Measurements from ENCODE around the gene ATP9B.

Gene ATP9B

GRCh38 chr18:79413901-79414300 lies 344.7 kb downstream of the ATP9B start:
- TF ChIP-seq CTCF (IDR thresholded peaks at IDR 0.05; ENCODE audit: low read depth, low read length) = no peak

GRCh38 chr18:79416022-79416676 lies 347.0 kb downstream of the ATP9B start:
- H3K4me3 ChIP-seq (ENCODE audit: low read depth, low read length) = no peak overlapping the region
- no peak for TF ChIP-seq CTCF (IDR thresholded peaks at IDR 0.05; ENCODE audit: low read depth, low read length)

More at GRCh38 chr18:79413901-79414300, 344.7 kb downstream of the ATP9B start:
- no peak overlapping the region for H3K4me3 ChIP-seq (ENCODE audit: low read depth, low read length)

GRCh38 chr18:79416677-79417052 lies 347.5 kb downstream of the ATP9B start:
- no peak for TF ChIP-seq CTCF (IDR thresholded peaks at IDR 0.05; ENCODE audit: low read depth, low read length)
- H3K4me3 ChIP-seq (ENCODE audit: low read depth, low read length) = no peak overlapping the region

- H3K4me3 ChIP-seq (ENCODE audit: low read depth, low read length) = no peak overlapping the region
- TF ChIP-seq CTCF (IDR thresholded peaks at IDR 0.05; ENCODE audit: low read depth, low read length) = no peak
Measured at GRCh38 chr18:79418236-79418635, 349.0 kb downstream of the ATP9B start.

- H3K4me3 ChIP-seq (ENCODE audit: low read depth, low read length) = no peak overlapping the region
- no peak for TF ChIP-seq CTCF (IDR thresholded peaks at IDR 0.05; ENCODE audit: low read depth, low read length)
Measured at GRCh38 chr18:79418642-79419041, 349.4 kb downstream of the ATP9B start.

- no peak for TF ChIP-seq CTCF (IDR thresholded peaks at IDR 0.05; ENCODE audit: low read depth, low read length)
- no peak overlapping the region for H3K4me3 ChIP-seq (ENCODE audit: low read depth, low read length)
Measured at GRCh38 chr18:79420033-79420745, 351.0 kb downstream of the ATP9B start.

GRCh38 chr18:79421275-79421857 lies 352.2 kb downstream of the ATP9B start:
- no peak for TF ChIP-seq CTCF (IDR thresholded peaks at IDR 0.05; ENCODE audit: low read depth, low read length)

More at GRCh38 chr18:79421275-79421857, 352.2 kb downstream of the ATP9B start:
- H3K4me3 ChIP-seq (ENCODE audit: low read depth, low read length) = no peak overlapping the region

Measured in WI38 (cell line).